GM11168 (cell line): ENCODE data around the gene IL17REL.

Source experiments
- in situ Hi-C: fragments of 300-500 bp; cut with MboI; formaldehyde crosslinking; loops from one replicate; pipeline ENCODE4 v1.12.0; 2022; ENCODE audit warnings: low sequenced_read_pairs; ENCODE audit not compliant: unreplicated experiment

Gene IL17REL

DNA sequence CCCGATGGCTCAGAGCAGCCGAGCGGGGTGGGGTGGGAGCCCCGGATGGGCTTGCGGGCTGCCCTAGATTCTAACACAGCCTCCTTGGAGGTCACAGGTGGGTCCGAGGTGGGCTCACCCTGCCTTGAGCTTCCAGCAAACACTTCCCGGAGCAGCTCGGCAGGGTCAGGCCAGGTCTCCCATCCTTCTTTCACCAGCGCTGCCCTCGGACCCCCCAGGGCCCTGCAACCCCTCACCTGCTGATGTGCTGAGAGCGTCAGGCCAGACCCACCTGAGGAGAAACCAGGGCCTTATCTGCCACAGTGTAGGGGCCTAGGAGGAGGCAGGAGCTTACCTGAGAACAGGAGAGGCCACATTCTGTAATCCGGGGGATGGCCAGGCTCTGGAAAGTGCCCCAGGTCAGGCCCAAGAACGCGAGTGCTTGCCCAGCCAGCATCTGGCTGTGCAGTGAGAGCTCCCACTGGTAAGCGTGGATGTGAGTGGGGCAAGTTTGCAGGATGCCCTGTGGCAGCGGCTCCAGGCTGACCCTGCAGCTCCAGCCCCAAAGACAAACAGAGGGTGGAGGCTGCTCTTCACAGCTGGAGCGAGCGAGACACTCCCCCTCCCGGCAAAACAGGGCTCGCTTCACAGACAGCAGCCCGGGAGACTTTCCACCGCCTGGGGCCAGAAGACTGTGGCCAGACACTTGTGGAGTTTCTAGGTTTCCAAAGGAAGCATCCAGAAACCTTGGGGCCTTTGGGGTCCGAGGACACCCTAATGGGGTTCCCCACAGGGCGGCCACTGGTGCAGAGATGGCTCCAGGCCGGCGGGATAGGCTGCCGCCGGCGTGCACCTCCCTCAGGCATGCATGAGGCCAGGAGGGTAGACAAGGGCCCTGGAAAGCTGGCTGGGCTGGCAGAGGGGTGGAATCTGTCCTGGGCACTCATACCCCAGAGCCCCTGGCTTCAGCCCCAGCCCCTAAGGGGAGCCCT lies at the start of gene IL17REL:
TSS of gene IL17REL (minus strand) at position 555 of the 971 bp plus-strand sequence. CDS start at position 436, 119 bp downstream.
- in situ Hi-C loops, result no loop called here

- in situ Hi-C loops, result no loop called here
Observed at GRCh38 chr22:50061824-50062355, 49.3 kb upstream of the IL17REL start.

GRCh38 chr22:50061141-50061823 lies 48.7 kb upstream of the IL17REL start:
- in situ Hi-C loops, result no loop called here

- in situ Hi-C loops, result no loop called here
Observed at GRCh38 chr22:50060441-50061140, 48.0 kb upstream of the IL17REL start.

GRCh38 chr22:50059881-50060262 lies 47.3 kb upstream of the IL17REL start:
- in situ Hi-C loops, result no loop called here

DNA sequence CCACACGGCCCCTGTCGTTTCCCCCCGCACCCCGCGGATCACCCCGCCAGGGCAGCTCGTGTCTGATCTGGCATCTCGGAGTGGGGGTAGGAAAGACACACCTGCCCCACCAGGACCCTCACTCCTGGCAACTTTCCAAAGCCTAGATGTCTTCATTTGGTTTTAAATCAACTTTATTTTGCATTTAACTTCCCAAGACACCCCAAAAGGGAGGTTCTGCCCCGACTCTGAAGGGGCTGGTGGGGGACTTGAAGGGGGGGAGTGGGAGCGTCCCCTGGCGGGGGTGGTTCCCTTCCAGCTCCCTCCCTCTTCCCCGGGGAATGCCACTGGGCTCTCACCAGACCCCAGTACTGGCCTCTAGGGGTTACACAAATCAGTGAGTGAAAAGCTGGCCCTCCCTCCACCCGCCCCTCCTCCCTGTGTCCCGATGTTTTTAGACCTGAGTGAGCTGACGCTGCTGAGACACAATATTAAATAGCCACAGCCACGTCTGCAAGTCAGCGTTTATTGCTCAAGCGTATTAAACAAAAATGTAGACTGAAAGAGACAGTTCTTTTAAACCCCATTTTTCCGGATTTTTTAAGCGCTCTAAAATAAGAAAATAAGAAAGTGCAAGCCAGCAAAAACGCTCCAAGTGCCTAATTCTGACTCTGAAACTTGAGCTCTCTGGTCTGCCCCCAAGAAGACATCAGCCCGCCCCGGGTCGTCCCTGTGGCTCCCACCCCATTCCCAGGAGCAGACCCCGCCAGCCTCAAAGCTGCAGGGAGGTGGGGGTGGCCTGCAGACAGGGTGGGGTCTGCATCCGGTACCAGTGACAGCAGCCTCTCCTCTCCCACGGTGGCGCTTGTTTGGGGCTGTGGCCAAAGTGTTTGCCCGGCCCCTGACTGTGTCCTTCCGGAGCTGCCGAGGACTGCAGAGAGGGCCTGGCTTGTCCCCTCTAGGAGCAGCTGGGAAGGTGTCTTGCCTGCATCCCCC lies 46.6 kb upstream of the IL17REL start:
- in situ Hi-C loops, result no loop called here

GRCh38 chr22:50058061-50058905 lies 45.7 kb upstream of the IL17REL start, which contains the start of gene TTLL8:
TTLL8 (minus strand) TSS chr22:50058298.
- in situ Hi-C loops, result no loop called here

- in situ Hi-C loops, result no loop called here
Observed at GRCh38 chr22:50057278-50058060, 44.9 kb upstream of the IL17REL start.

- in situ Hi-C loops, result no loop called here
Observed at GRCh38 chr22:50056214-50056972, 43.8 kb upstream of the IL17REL start.

DNA sequence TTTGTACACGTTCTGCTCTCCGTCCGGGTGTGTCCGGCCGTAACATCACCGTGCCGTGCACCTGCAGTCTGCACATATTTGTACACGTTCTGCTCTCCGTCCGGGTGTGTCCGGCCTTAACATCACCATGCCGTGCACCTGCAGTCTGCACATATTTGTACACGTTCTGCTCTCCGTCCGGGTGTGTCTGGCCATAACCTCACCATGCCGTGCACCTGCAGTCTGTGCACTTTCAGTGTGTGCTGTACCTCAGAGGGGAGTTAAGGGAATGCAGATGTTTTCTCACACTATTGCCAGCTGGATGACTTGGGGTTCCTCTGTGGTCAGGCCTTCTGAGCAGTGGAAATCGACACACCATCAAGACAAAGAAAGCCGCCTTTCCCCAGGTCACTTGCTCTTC lies 41.3 kb upstream of the IL17REL start:
- in situ Hi-C loops, result no loop called here

- in situ Hi-C loops, result no loop called here
Observed at GRCh38 chr22:50051930-50052329, 39.4 kb upstream of the IL17REL start.

GRCh38 chr22:50049299-50050195 lies 37.0 kb upstream of the IL17REL start:
- in situ Hi-C loops, result loop anchor here (25.0 kb wide), 2 partner anchors 287 to 1962 kb away; no protein-coding TSS in a partner anchor

DNA sequence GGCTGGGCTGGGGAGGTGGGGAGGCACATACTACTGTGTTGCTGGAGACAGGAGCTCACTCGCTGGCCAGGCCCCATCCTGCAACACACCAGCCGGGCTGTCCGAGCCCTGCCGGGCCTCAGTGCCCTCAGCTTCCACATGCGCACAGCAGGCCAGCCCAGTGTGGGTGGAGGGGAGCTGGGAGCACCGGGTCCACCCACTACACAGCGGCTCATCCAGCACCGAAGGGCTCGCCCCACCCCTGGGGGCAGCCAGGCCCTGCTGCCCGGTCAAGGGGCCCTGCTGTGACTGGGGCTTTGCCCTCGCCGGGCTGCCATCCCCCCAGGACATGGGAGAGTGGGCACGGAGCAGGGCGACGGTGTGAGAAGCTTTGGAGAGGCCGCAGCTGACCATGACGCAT lies 36.3 kb upstream of the IL17REL start:
- in situ Hi-C loops, result loop anchor here (25.0 kb wide), 2 partner anchors 287 to 1962 kb away; no protein-coding TSS in a partner anchor

DNA sequence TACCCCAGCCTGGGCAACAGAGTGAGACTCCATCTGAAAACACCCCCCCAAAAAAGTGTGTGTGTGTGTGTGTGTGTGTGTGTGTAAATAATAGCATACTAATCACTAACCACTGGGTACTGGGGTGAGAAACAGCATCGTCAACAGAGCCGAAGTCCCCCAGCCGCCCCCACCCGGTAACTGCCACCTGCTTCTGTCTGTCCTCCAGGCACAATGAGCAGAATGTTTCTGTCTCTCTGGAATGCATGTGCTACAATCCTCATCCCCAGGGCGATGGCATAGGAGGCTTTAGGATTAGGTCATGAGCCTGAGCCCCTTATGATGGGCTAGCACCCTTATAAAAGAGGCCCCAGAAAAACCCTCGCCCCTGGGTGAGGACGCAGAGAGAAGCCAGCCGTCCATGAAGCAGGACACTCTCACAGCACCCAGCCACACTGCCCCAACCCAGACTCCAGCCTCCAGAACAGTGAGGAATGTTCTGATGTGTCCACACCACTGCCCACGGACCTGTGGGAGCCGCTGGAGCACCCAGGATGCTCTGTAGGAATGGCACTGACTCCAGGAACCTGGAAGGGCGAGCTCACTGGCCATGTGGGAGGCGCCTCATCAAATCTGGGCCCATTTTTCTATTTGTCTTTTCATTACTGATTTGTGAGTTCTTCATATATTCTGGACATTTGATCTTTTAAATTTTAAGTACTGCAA lies 35.6 kb upstream of the IL17REL start:
- in situ Hi-C loops, result loop anchor here (25.0 kb wide), 2 partner anchors 286 to 1961 kb away; no protein-coding TSS in a partner anchor

- in situ Hi-C loops, result loop anchor here (25.0 kb wide), 2 partner anchors 285 to 1960 kb away; no protein-coding TSS in a partner anchor
Observed at GRCh38 chr22:50047346-50047745, 34.8 kb upstream of the IL17REL start.
